ENCODE results near the gene ITGB1BP1.
A peak's percentile ranks its signal among the peaks of the same experiment; 100 is the strongest.

The ITGB1BP1 gene

DNA sequence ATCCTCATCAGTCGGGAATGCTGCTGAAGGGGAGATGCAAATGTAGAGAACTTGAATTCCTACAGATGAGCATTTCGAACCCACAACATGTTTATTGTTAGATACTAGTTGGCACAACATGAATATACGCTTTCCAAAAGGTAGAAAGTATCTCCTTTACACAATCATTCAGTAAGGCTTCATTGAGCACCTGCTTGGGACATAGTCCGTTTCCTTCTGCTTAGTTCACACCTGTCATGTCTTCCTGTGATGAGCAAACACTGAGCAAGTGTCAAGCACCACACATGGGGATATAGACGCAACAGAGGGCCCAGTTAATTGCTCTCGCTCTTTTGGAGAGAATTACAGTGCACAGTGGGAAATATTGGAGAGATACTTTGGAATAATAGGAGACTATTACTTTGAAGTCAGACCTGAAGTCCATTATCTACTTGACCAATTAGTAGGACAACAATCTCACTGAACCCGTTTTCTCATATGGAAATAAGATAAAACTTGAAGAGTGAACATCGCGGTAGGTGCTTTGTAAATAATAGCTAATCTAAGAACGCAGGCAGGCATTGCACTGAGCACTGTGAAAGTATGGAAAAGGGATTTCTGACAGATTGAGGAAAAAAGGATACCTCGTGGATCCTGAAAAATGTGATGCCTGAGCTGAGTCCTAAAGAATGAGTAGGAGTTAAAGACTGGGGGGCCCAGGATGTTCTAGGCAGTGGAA is 1.3 kb upstream of the ITGB1BP1 start:
- DNase-seq (ENCODE audit: low spot score) = no peak

DNA sequence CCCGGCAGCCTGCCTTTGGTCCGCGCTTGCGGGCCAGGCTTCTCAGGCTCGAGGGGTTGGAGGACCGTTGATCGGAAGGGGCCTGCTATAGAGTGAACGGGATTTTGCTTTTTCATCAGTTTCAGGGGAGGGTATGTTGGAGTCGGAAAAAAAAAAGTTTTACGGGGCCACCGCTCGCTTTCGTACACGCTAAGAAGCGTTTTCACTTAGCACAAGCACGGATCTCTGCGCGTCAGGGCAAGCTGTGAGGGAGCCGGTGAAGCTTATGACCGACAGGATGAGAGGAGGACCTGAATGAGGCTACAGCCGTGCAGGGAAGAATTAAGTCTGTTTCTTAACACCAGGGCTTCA is 569 bp upstream of the ITGB1BP1 start:
- DNase-seq (ENCODE audit: low spot score) = no peak

DNA sequence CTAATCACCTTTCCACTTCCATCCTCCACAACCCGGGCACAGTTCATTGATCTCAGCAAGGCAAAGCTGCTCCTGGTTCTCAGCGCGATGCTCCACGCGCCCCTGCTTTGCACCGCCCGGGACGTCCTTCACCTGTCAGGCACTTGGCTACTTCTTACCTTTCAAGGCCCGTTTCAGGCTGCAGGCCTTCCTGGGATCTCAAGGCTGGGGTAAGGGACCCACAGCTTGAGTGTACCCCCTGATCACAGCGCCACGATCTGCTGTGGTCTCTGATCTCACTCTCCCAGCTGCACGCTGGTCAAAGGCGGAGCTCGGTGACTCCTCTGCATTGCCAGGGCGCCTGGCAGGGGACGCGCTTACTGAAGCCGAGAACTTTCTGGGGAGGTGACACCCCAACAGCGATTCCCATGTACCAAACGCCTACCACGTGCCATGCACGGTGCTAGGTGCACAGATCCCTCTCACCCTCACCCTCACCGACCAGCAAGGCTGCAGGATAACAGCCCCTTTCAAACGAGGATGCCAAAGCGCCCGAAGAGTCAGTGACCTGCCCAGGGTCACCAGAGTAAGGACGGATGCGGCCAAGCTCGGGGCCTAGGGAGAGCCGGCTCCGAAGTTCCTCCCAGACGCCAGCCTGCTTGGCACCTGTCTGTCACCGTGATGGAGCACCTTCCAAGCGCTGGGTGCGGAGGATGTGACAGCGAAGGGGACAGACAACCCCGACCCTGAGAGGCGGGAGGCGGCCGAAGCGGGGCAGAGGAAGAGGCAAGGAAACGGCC is 818 bp downstream of the ITGB1BP1 start:
- DNase-seq (ENCODE audit: low spot score) = peak; percentile 43

DNA sequence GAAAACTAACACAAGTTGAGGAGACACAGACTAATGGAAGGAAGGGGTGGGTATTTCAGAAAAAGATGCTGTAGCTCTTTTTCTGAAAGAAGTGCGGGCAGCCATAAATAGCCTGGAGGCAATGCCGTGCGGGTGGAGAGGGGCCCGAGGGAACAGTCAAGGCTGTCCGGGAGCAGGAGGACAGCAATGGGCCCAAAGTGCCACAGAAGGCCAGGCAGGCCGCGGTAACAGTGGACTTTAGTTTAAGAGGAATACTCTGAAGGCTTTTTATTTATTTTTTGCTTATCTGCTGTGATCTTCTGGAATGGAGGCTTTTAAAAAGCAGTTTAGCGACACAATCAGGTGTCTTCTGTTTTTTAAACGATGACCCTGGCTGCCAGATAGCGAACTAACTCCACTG is 2.8 kb downstream of the ITGB1BP1 start:
- no peak for DNase-seq (ENCODE audit: low spot score)

DNA sequence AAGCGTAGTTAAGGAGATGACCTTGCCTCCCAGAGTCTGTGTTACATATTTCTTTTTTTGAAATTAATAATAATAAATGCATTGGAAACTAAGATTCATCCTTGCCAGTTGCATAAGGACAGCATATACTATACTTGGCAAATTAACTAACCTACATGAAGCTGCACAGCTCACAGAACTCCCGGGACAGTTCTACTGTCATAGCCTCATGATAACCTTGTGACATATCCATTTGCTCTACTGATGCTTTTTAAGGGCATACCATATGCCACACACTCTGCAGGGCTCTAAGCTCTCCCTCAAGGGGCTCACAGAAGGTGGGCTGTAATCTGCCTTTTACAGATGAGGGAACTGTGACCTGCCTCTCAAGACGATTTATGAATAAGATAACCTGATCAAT is 3.8 kb downstream of the ITGB1BP1 start:
- DNase-seq (ENCODE audit: low spot score) = no peak

DNA sequence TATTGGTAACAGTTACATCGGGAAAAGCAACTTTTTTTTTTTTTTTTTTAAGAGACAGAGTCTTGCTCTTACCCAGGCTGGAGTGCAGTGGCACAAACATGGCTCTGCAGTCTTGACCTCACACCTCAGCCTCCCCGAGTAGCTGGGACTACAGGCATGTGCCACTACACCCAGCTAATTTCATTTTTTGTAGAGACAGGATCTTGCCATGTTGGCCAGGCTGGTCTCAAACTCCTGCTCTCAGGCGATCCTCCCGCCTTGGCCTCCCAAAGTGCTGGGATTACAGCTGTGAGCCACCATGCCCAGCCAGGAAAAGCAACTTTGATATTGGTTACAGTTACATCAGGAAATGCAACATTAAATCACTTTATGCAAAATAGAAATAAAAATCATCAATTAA is 4.6 kb downstream of the ITGB1BP1 start:
- no peak for DNase-seq (ENCODE audit: low spot score)

DNA sequence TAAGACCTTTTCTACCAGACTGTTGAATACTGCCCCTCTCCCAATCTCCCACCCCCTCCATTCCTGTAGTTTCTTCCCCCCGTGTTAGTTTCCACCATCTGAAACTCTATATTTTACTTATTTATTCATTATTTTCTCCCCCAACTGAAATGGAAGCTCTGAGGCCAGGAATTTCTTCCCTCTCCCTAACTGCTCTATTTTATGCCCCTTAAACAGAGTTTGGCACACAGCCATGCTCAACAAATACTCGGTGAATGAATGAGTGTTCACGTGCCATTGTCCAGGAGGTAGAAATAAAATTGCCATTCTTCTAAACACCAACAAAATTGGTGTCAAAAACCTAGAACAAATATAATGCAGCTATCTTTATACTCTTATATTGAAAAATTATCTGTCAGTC is 5.6 kb downstream of the ITGB1BP1 start:
- DNase-seq (ENCODE audit: low spot score) = no peak

DNA sequence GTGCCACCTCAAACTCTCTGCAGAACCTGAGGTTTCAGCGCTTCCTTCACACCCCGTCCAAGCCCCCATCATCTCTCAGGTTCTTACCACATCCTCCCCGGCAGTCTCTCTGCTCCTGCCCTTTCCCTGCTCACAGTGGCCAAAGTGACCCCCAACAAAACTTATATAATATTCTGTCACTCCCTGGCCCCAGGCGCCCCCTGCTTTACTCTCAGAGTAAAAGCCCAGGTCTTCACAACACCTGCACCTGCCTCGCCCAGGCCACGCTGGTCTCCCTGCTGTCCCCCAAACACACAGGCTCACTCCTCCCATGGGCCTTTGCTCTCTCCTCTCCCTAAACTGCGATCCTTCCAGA is 6.4 kb downstream of the ITGB1BP1 start:
- DNase-seq (ENCODE audit: low spot score) = peak; percentile 50

DNA sequence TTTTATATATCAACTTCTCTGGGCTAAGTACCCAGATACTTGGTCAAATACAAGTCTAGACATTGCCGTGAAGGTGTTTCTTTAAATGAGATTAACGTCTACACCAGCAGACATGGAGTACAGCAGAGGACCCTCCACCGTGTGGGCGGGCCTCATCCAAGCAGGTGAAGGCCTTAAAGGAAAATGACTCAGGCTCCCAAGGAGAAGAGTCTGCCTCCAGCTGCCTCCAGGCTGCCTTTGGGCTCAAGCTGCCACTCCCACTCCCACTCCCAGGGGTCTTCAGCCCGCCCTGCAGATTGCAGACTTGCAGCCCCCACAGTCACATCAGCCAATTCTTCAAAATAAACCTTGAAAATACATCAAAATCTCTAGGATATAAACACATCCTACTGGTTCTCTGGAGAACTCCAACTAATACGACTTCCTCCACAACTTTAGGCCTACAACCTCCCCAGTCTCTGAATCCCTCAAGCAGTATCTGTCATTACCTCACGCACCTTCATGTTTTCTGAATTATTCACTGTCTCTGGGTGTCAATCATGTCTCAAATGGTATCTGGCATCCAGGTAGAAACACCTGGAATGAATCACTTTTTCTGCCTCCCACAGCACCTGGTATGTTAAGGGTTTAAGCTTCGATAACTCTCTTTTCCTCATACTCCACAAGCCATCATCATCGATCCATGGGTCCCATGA is 6.9 kb downstream of the ITGB1BP1 start:
- no peak for DNase-seq (ENCODE audit: low spot score)

DNA sequence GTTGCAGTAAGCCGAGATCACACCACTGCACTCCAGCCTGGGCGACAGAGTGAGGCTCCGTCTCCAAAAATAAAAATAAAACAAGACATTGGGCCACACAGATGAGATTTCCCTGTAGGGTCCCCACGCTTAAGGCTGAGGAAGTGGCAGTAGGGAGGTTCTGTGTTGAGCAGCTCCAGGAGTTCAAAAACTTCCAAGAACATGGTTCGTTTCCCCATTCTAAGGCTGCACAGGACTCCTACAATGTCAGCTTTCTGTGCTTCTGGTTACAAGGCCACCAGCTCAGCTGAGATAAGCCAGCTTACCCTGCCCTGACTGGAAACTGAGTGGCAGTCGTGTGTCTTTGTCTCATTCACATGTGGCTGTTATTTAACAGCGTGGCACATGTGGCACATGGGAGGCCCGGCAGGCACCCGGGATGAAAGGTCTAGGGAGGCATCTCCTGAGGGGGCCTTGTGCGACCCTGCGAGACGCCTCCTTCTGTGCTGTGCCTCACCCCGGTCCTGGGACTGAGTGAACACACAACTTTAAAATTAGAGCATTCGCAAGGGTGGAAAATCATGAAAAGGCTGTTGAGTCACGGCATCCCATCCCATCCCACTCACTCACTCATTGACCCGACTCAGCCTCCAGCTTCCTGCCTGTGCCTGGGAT is 7.7 kb downstream of the ITGB1BP1 start:
- no peak for DNase-seq (ENCODE audit: low spot score)

DNA sequence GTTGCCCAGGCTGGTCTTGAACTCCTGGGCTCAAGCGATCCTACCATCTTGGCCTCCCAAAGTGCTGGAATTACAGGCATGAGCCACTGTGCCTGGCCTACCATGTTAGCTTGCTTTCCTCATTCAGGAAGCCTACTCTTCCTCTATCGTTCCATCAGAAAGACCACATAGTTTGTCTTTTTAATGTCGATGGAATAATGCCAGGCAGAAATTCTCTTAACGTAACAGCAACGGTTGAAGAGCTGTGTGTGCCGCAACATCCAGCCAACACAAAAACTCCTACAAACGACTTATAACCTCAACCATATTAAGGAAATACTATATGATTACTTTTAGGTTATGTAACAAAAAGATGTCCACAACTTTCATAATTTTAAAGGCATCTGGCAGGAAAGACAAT is 10.5 kb downstream of the ITGB1BP1 start:
- DNase-seq (ENCODE audit: low spot score) = no peak

DNA sequence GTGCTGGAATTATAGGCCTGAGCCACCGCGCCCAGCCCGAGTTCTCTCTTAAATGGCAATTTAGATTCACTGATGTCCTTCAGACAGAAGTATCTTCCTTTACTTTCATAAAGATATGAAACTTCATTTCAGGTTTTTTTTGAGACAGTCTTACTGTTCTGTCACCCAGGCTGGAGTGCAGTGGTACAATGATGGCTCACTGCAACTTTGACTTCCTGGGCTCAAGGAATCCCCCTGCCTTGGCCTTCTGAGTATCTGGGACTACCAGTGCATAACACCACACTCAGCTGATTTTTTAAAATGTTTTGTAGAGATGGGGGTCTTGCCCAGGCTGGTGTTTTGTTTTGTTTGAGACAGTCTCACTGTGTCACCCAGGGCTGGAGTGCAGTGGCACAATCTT is 13.2 kb downstream of the ITGB1BP1 start:
- DNase-seq (ENCODE audit: low spot score) = no peak

DNA sequence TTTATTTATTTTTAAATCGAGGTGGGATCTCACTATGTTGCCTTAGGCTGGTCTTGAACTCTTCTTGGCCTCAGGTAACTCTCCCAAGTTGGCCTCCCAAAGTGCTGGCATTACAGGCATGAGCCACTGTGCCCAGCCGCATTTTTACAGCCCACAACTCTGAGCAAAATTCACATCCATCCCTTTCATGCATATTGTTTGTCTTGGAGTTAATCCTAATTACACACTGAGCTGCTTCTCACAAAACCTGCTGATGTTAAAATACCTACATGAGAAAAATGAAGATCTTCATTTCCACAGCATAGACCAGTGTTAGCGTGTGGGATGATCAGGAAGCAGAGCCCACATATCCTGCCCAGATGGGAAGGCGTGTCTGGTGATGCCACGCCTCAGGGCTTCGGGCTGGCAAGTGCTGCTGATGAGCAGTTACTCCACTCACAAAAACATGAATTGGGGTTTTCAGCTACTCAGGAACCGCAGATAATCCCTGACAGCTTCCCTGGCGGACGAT is 14.6 kb downstream of the ITGB1BP1 start:
- DNase-seq (ENCODE audit: low spot score) = no peak

DNA sequence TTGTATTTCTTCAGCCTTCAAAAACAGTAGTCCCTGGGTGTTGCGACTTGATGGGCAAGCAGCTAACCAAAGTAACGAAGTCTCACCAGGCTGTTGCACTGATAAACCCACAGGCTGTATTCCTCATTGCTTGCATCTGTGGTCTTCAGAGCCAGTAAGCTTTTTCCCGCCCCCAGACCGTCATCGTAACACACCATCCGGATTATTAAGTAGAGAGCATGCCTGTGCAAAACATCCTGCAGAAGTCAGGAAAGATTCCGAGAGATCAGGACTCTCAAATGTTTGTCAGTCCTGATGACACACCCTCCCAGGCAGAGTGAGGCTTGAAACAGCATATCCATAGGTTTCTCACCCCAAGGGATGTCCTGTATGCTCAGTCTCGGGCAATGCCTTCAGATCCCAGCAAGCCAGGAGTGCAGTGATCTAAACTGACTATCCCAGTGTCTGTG is 15.9 kb downstream of the ITGB1BP1 start:
- DNase-seq (ENCODE audit: low spot score) = no peak

DNA sequence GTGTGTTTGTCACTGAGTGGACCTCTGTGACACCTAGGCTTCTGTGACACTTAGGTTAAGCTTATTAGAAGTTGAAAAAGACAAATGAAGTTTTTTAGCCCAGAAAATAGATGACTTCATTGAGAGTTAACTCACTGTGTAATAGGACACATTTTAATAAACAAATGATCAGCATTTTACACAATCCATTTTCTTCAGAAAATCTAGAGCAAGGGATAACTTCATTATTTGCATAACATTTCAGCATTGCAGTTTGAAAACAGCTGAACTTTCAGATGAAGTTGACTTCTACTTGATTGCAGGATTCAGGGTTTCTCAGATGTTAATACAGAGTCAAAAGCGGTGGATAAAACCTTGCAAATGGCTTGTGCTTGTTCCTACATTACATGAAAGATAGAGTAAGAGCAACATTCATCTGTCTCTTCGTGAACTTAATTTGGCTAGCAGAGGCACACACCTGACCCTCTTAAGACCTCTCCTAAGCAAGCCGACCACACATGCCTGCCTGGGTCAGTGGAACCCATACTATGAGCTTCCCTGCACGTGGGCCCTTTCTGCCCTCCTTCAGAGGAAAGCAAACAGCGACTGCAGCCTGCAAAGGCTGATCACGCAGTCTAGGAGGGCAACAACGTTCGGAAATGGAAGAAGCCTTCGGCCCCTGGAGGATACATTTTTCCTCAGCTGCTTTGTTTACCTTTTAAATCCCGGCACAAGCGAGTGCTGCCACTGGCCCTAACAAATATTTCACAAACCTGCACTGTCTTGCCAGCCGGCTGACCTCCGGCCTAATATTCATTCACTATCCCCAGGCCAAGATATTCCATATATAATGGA is 16.6 kb downstream of the ITGB1BP1 start:
- DNase-seq (ENCODE audit: low spot score) = no peak

DNA sequence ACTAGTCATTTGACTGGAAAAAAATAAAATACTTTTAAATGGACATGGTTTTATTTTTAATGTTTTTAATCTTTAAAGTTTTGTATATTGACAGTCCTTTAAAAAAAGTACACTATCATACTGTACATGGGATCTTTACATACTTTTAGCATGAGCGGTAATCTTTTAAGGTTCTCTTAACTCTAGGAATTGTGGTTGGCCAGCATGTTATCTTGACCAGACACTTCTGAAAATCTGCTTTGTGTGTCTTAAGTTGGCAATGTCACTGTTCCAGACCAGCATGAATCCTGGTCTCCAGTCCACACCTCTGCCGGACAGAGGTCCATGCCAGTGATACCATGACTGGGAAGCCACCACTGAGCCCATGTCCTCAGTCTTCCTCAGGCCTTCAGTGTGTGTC is 17.7 kb downstream of the ITGB1BP1 start:
- DNase-seq (ENCODE audit: low spot score) = no peak

DNA sequence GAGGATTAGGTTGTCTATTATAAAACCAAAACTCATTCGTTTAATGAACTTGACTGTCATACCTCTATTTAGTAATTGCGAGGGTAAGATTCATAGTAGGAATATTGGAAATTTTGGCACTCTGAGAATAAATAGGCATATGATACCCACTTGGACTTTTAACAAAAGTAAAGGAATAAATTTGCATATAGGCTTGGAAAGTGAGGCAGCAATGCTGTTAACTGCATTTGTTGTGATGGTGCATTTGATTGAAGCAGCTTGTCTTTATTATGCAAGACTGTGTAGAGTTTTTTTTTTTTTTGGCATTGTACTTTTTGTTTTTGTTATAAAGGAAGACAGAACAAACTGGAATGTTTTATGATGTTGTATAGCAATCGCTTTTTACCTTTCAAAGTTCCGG is 18.9 kb downstream of the ITGB1BP1 start:
- DNase-seq (ENCODE audit: low spot score) = no peak

DNA sequence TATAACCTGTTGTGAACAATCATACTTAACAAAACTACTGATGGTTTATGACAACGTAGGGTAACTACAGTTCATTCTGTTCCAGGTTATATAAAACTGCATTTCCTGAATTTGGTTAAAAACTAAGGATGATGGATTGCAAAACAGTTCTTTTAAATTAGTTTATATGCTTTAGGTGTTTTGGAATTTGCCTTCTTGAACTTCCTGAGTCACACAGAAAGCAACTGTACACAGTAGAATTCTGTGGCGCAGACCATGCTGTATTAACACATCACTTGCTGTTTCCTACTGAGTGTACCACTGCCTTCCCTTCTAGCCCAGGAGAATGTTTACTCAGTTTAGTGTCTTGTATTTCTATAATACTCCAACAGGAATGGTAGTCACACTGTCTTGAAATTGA is 19.4 kb downstream of the ITGB1BP1 start:
- no peak for DNase-seq (ENCODE audit: low spot score)

DNA sequence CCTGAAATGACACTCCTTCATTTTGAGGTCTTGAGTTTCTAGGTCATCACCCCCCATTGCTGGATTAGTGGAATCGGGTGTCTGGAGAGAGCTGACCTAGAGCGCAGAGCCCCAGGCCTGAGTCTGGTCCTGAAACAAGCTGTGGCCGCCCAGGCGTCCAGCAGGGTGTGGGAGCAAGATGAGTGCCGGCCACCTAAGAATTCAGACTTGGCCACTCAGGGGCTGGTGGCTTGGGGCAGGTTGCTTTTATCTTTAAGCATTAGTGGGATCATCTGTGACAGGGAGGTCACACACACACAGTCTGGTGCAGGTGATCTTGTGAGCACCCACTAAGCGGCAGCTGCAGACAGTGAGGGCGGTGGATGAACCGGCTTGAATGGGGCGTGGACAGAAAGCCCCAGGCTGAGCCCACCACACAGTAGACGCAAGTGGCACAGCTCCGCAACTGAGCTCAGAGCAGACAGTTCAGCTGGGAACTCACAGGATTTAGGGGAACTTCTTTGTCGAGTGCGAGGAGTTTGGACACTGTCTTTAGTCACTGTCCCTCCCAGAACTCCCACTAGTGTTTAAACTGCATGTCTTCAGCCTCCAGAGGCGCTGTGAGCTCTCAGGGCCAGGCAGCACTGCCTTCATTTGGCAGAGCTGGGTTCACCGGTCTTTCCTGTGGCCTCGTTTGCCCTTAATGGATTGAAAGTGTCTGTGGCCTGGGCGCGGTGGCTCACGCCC is 21.5 kb downstream of the ITGB1BP1 start:
- no peak for DNase-seq (ENCODE audit: low spot score)

DNA sequence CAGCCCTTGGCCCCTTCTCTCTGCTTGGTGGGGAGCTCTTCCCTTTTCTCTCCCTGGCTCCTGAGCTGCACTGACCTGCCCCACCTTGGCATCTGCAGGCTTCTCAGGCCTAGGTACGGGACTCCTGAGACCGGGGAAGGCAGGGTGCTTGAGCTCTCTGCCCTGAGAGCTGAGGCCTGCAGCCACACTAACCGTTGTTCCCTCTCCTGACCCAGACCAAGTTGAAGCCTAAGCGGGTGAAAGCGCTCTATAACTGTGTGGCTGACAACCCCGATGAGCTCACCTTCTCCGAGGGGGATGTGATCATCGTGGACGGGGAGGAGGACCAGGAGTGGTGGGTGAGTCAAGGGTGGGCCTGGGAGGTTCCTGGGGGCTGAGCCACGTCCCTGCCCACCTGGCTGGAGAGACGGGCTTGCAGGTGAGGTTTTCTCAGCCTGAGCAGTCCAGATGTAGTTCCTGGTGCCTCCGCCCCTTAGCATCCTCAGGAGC is 22.2 kb downstream of the ITGB1BP1 start:
- no peak for DNase-seq (ENCODE audit: low spot score)
